Nephron progenitor cell (in vitro differentiated cells): ENCODE data around the gene NEFH.

Source experiments
- DNase-seq: peaks from one replicate; pipeline ENCODE4 v3.0.0; 2021
- H3K27ac Mint-ChIP-seq: 2 replicates; pipeline ENCODE4 v1.8.0; 2021; ENCODE audit warnings: mild to moderate bottlenecking, moderate library complexity, mixed read lengths
- H3K27me3 Mint-ChIP-seq: 2 replicates; pipeline ENCODE4 v1.8.0; 2021; ENCODE audit warnings: mild to moderate bottlenecking, low read depth, mixed read lengths; ENCODE audit not compliant: poor library complexity
- H3K36me3 Mint-ChIP-seq: 2 replicates; pipeline ENCODE4 v1.8.0; 2021; ENCODE audit warnings: low read depth, mixed read lengths
- H3K4me1 Mint-ChIP-seq: 2 replicates; pipeline ENCODE4 v1.8.0; 2021; ENCODE audit warnings: mixed read lengths
- H3K4me3 Mint-ChIP-seq: 2 replicates; pipeline ENCODE4 v1.8.0; 2021; ENCODE audit warnings: mild to moderate bottlenecking, moderate library complexity, mixed read lengths
- H3K9me3 Mint-ChIP-seq: 2 replicates; pipeline ENCODE4 v1.8.0; 2021; ENCODE audit warnings: mild to moderate bottlenecking, moderate library complexity, mixed read lengths
- CTCF ChIP-seq: fragments of 200-600 bp; sonication (generic); IDR thresholded peaks from 2 replicates; pipeline ENCODE4 v1.5.0; 2021; ENCODE audit warnings: antibody characterized with exemption

Gene NEFH

GRCh38 chr22:29458551-29458950 lies 21.5 kb upstream of the NEFH start:
- no peaks in the 10 kb centered on the region for H3K9me3 Mint-ChIP-seq
- DNase-seq: no peak
- H3K27me3 Mint-ChIP-seq: no peaks in the 10 kb centered on the region
- H3K36me3 Mint-ChIP-seq: no peaks in the 10 kb centered on the region
- no peak overlapping the region for H3K4me3 Mint-ChIP-seq
- peaks cover 38% of the 10 kb centered on the region for H3K4me1 Mint-ChIP-seq
- H3K27ac Mint-ChIP-seq: no peak overlapping the region
- TF ChIP-seq CTCF: no peak

GRCh38 chr22:29459773-29460172 lies 20.2 kb upstream of the NEFH start:
- H3K36me3 Mint-ChIP-seq: no peaks in the 10 kb centered on the region
- peaks cover 2% of the 10 kb centered on the region for H3K27me3 Mint-ChIP-seq
- H3K27ac Mint-ChIP-seq: no peak overlapping the region
- no peak for TF ChIP-seq CTCF
- H3K4me1 Mint-ChIP-seq: peaks cover 36% of the 10 kb centered on the region
- no peak for DNase-seq
- H3K9me3 Mint-ChIP-seq: no peaks in the 10 kb centered on the region
- H3K4me3 Mint-ChIP-seq: no peak overlapping the region

- H3K9me3 Mint-ChIP-seq: no peaks in the 10 kb centered on the region
- TF ChIP-seq CTCF: no peak
- peaks cover 25% of the 10 kb centered on the region for H3K4me1 Mint-ChIP-seq
- no peaks in the 10 kb centered on the region for H3K36me3 Mint-ChIP-seq
- peak overlapping the region; percentile 92 for H3K27ac Mint-ChIP-seq
- peaks cover 15% of the 10 kb centered on the region for H3K27me3 Mint-ChIP-seq
- no peak for DNase-seq
- H3K4me3 Mint-ChIP-seq: no peak overlapping the region
Observed at GRCh38 chr22:29461263-29461662, 18.8 kb upstream of the NEFH start.

GRCh38 chr22:29463629-29464028 lies 16.4 kb upstream of the NEFH start:
- Mint-ChIP-seq H3K4me3 (no peak overlapping the region), H3K27ac (no peak overlapping the region), H3K36me3 (no peaks in the 10 kb centered on the region), H3K4me1 (peaks cover 6% of the 10 kb centered on the region), H3K9me3 (no peaks in the 10 kb centered on the region), H3K27me3 (peaks cover 37% of the 10 kb centered on the region)
- TF ChIP-seq CTCF: no peak
- DNase-seq: peak; percentile 35

- Mint-ChIP-seq H3K27ac (no peak overlapping the region), H3K4me3 (no peak overlapping the region), H3K36me3 (no peaks in the 10 kb centered on the region), H3K27me3 (peaks cover 47% of the 10 kb centered on the region), H3K4me1 (peaks cover 6% of the 10 kb centered on the region), H3K9me3 (no peaks in the 10 kb centered on the region)
- no peak for TF ChIP-seq CTCF
- DNase-seq: no peak
Observed at GRCh38 chr22:29464581-29464980, 15.4 kb upstream of the NEFH start.

GRCh38 chr22:29469755-29470154 lies 10.3 kb upstream of the NEFH start:
- no peak for TF ChIP-seq CTCF
- Mint-ChIP-seq H3K27ac (no peak overlapping the region), H3K4me1 (peaks cover 6% of the 10 kb centered on the region), H3K4me3 (peak overlapping the region; percentile 77), H3K27me3 (peaks cover 94% of the 10 kb centered on the region), H3K9me3 (no peaks in the 10 kb centered on the region), H3K36me3 (no peaks in the 10 kb centered on the region)
- no peak for DNase-seq
